GM12874 (cell line): ENCODE measurements around the gene TRAK1.

Source experiments
- CTCF ChIP-seq: IDR thresholded peaks from 2 replicates; pipeline ENCODE4 v1.5.1; 2011; ENCODE audit warnings: low read depth, mild to moderate bottlenecking, control low read depth, low read length, moderate library complexity; ENCODE audit not compliant: insufficient read depth

Gene TRAK1

GRCh38 chr3:42128526-42128925 is 37.4 kb downstream of the TRAK1 start:
- TF ChIP-seq CTCF, result no peak

- no peak for TF ChIP-seq CTCF
Observed at GRCh38 chr3:42129014-42129953, 38.1 kb downstream of the TRAK1 start.

- TF ChIP-seq CTCF, result no peak
Observed at GRCh38 chr3:42130007-42130328, 38.8 kb downstream of the TRAK1 start.

- no peak for TF ChIP-seq CTCF
Observed at GRCh38 chr3:42130329-42131070, 39.3 kb downstream of the TRAK1 start.

- TF ChIP-seq CTCF, result no peak
Observed at GRCh38 chr3:42133500-42134298, 42.5 kb downstream of the TRAK1 start.

GRCh38 chr3:42134867-42135464 is 43.8 kb downstream of the TRAK1 start:
- no peak for TF ChIP-seq CTCF
